ENCODE measurements around the gene GNAI2. TPM values are rescaled to one million over a fixed set of nuclear protein-coding genes. Genes with fewer than 3 reads are reported as not detected.

GNAI2 gene
- total and polyA plus RNA-seq, 2 donors (not counting 3 experiments of a cell fraction or from before 2014, with no cell fraction given): 767 to 1,875 TPM

GRCh38 chr3:50208677-50209344, 27.2 kb upstream of the GNAI2 start:
- Histone ChIP-seq H3K9ac (replicated peaks; ENCODE audit: extremely low read depth, insufficient read depth, low read length) (no peak overlapping the region), H3K9me1 (replicated peaks; ENCODE audit: control insufficient read depth, extremely low read depth, insufficient read depth, low read length) (no peaks in the 10 kb centered on the region), H3K9me3 (replicated peaks; ENCODE audit: control insufficient read depth, insufficient read depth, low read length) (no peaks in the 10 kb centered on the region), H3K4me2 (ENCODE audit: insufficient read depth, low read length) (no peak overlapping the region), H3K36me3 (ENCODE audit: control insufficient read depth in 2 of 2, extremely low read depth in 1 of 2, insufficient read depth in 2 of 2, low read length in 2 of 2) (no peaks in the 10 kb centered on the region), H3K4me3 (replicated peaks in 1 of 3; ENCODE audit: insufficient read depth in 1 of 3, low read depth in 1 of 3, low read length in 3 of 3) (no peak overlapping the region), H3K27me3 (ENCODE audit: control insufficient read depth in 2 of 2, insufficient read depth in 2 of 2, low read length in 2 of 2) (peaks cover 17 to 18% of the 10 kb centered on the region in 2 experiments), H3K79me2 (ENCODE audit: control insufficient read depth, insufficient read depth, low read length) (no peaks in the 10 kb centered on the region), H3K4me1 (ENCODE audit: control insufficient read depth, extremely low read depth, insufficient read depth, low read length) (peaks cover 3% of the 10 kb centered on the region), H3K27ac (ENCODE audit: insufficient read depth, low read depth, low read length) (no peak overlapping the region), H2AFZ (ENCODE audit: low read depth, low read length) (no peak overlapping the region), H4K20me1 (replicated peaks; ENCODE audit: control insufficient read depth, extremely low read depth, insufficient read depth, low read length) (no peaks in the 10 kb centered on the region)
- ChIA-PET CTCF (interaction anchor here (1.0 to 6.4 kb wide), 6 partner anchors 9 to 52 kb away, joined by 3 to 53 read pairs (median 10); no protein-coding TSS in a partner anchor), POLR2A (interaction anchor here (0.7 kb wide), 1 partner anchor 22 kb away, joined by 6 read pairs; no protein-coding TSS in a partner anchor)
- no TSS peak for BruUV-seq (replicated peaks)
- FAIRE-seq: no peak
- intact Hi-C loops (cut with micrococcal nuclease): no loop called here
- no peak for DNase-seq (ENCODE audit: low read depth, low spot score)
- no peak for TF ChIP-seq EZH2 (IDR thresholded peaks at IDR 0.05; ENCODE audit: borderline replicate concordance, low read depth, low read length, severe bottlenecking)
- no peak for TF ChIP-seq FOS (IDR thresholded peaks at IDR 0.05; ENCODE audit: borderline replicate concordance, insufficient read depth, low read length)
- no peak for TF ChIP-seq CTCF (IDR thresholded peaks at IDR 0.05; ENCODE audit: extremely low read depth in 1 of 2, insufficient read depth in 1 of 2, low read depth in 1 of 2, low read length in 2 of 2)
- no peak for TF ChIP-seq MYC (IDR thresholded peaks at IDR 0.05; ENCODE audit: low read depth, low read length)
- no peak for TF ChIP-seq POLR2AphosphoS5 (IDR thresholded peaks at IDR 0.05; ENCODE audit: insufficient read depth, low read depth, low read length)
- no peak for TF ChIP-seq JUN (IDR thresholded peaks at IDR 0.05; ENCODE audit: borderline replicate concordance, insufficient read depth, insufficient read length, low read depth)
- TF ChIP-seq POLR2A (IDR thresholded peaks at IDR 0.05; ENCODE audit: low read depth, low read length): no peak
- no peak for TF ChIP-seq MAX (IDR thresholded peaks at IDR 0.05; ENCODE audit: insufficient read depth, insufficient read length)
- TF ChIP-seq GATA2 (IDR thresholded peaks at IDR 0.05; ENCODE audit: insufficient read depth, insufficient read length, low read depth, low read length): no peak
- dilution Hi-C loops (cut with MboI; ENCODE audit: extremely low pct_ligation_motif_present, low sequenced_read_pairs): no loop called here

Data from endothelial cell of umbilical vein (primary cell).